Right lobe of liver (tissue), 6 donors: ENCODE data around the gene TAOK1. TPM values are rescaled to one million over a fixed set of nuclear protein-coding genes. Genes with fewer than 3 reads are reported as not detected.
A peak's percentile ranks its signal among the peaks of the same experiment; 100 is the strongest.

Experiments used
- ATAC-seq, 4 donors: fragments of 200-7000 bp; cut with Tn5 transposase; one replicate each; pipeline ENCODE4 v1.9.1; 2020; ENCODE audit warnings: mild to moderate bottlenecking in 4 of 4, moderate library complexity in 4 of 4
- DNase-seq, 3 donors: peaks; one replicate each; pipeline ENCODE4 v3.0.0-alpha.2; 2020
- H3K27ac ChIP-seq, 3 donors: fragments of 200-600 bp; one replicate each; pipeline ENCODE4 v1.8.0; 2022
- H3K27me3 ChIP-seq, 2 donors: fragments of 200-600 bp; one replicate each; pipeline ENCODE4 v1.8.0; 2022
- H3K36me3 ChIP-seq, 4 donors: fragments of 200-600 bp; sonication (generic) in 1 of 4; one replicate each; pipeline versions ENCODE4 v1.5.1 to v1.8.0; 2017 to 2022; ENCODE audit warnings: control low read depth in 1 of 4
- H3K4me1 ChIP-seq, 4 donors: fragments of 200-600 bp; sonication (generic) in 1 of 4; one replicate each; pipeline versions ENCODE4 v1.5.1 to v1.8.0; 2017 to 2022; ENCODE audit warnings: control low read depth in 1 of 4
- H3K4me3 ChIP-seq, 3 donors: fragments of 200-600 bp; one replicate each; pipeline ENCODE4 v1.8.0; 2022
- H3K9me3 ChIP-seq, 4 donors: fragments of 200-600 bp; sonication (generic) in 1 of 4; one replicate each; pipeline versions ENCODE4 v1.5.1 to v1.8.0; 2017 to 2022; ENCODE audit warnings: control low read depth in 1 of 4
- CTCF ChIP-seq, 4 donors: fragments of 200-600 bp in 3 of 4; fragments of 450-650 bp in 1 of 4; IDR thresholded peaks; one replicate each; pipeline versions ENCODE4 v1.5.1 to v1.8.0; 2016 to 2022; ENCODE audit warnings: antibody characterized with exemption in 4 of 4, mild to moderate bottlenecking in 2 of 4
- POLR2A ChIP-seq: fragments of 450-650 bp; IDR thresholded peaks from one replicate; pipeline ENCODE4 v1.6.1; 2017; ENCODE audit warnings: antibody characterized with exemption, mild to moderate bottlenecking
- WGBS: methylation state at CpG from one replicate; pipeline ENCODE4 v1.1.6; 2018; ENCODE audit warnings: low coverage, low lambda C conversion rate; ENCODE audit not compliant: insufficient coverage; ENCODE audit errors: missing lambda C conversion rate; 5-methylcytosine and 5-hydroxymethylcytosine counted together
- intact Hi-C, 2 donors: fragments of 100-400 bp; cut with DNase I; formaldehyde crosslinking; loops; one replicate each; pipeline versions ENCODE4 v1.11.2 to v1.14.1; 2022
- long read RNA-seq: library from polyadenylated mRNA; unstranded; transcript quantifications from one replicate; pipeline ENCODE4 v2.0.0, GENCODE V29; 2019
- total RNA-seq, 6 experiments: library from RNA; depleted of rRNA in 2 of 6; stranded (reverse); fragments of >200 nt in 2 of 6; fragmentation: NEBNext Ultra II Directional in 3 of 6; extraction: Animal tissue kit (Norgen Biotek cat#: 25700) in 3 of 6; gene quantifications; one replicate each; pipeline versions ENCODE4 v1.1.0 to v1.2.4, GENCODE V29; 2016 to 2023
- donor health status: DM: no; HTN: yes; CAD: no.
- donor health status: DM: no; HTN: no; CAD: no.
- donor health status: DM: no; HTN: no; CAD: no.
- donor health status: DM: no; HTN: yes; CAD: no.
- donor health status: DM: no; HTN: yes; CAD: no.

The TAOK1 gene
- 10 to 100 TPM; 17.1 to 37.1 (median 21.1) TPM for total RNA-seq
- long read RNA-seq = 0 reads

GRCh38 chr17:29389982-29390850 lies at the start of gene TAOK1:
Gene TAOK1 (plus strand): TSS chr17:29390363. CDS start chr17:29451549, 61,186 bp downstream.
- Histone ChIP-seq H3K4me3 (peak within 1 kb of the TSS; percentile 98), H3K27ac (peak within 1 kb of the TSS; percentile 86 to 96 (median 94)), H3K36me3 (no peaks in the 10 kb centered on the region), H3K27me3 (no peaks in the 10 kb centered on the region), H3K9me3 (no peaks in the 10 kb centered on the region), H3K4me1 (peaks cover 0 to 23% (median 3%) of the 10 kb centered on the region in 4 donors)
- peak; percentile 97 for TF ChIP-seq POLR2A
- TF ChIP-seq CTCF (IDR thresholded peaks at IDR 0.05) = peak in 1 of 4 donors; percentile 5
- peak; percentile 100 for DNase-seq
- ATAC-seq = peak; percentile 98
- WGBS = 1% methylated on average over 18 of the region's 87 CpGs
- intact Hi-C loops = no loop called here

GRCh38 chr17:29341726-29342125 lies 48.4 kb upstream of the TAOK1 start:
- H3K4me3 ChIP-seq = no peak overlapping the region
- no peak for ATAC-seq
- no peaks in the 10 kb centered on the region for H3K9me3 ChIP-seq
- TF ChIP-seq CTCF (IDR thresholded peaks at IDR 0.05) (no peak), POLR2A (no peak)
- H3K27ac ChIP-seq = no peak overlapping the region
- 73% methylated on average over 2 of the region's 2 CpGs for WGBS
- H3K27me3 ChIP-seq = no peaks in the 10 kb centered on the region
- no peak for DNase-seq
- H3K36me3 ChIP-seq = no peaks in the 10 kb centered on the region
- H3K4me1 ChIP-seq = no peaks in the 10 kb centered on the region
- intact Hi-C loops = no loop called here

GRCh38 chr17:29342158-29342765 lies 47.9 kb upstream of the TAOK1 start:
- no peaks in the 10 kb centered on the region for H3K4me1 ChIP-seq
- H3K36me3 ChIP-seq = no peaks in the 10 kb centered on the region
- TF ChIP-seq CTCF (IDR thresholded peaks at IDR 0.05) (no peak), POLR2A (no peak)
- no peak overlapping the region for H3K4me3 ChIP-seq
- no peak for DNase-seq
- 67% methylated on average over 11 of the region's 11 CpGs for WGBS
- H3K9me3 ChIP-seq = no peaks in the 10 kb centered on the region
- H3K27me3 ChIP-seq = no peaks in the 10 kb centered on the region
- no peak for ATAC-seq
- H3K27ac ChIP-seq = no peak overlapping the region
- intact Hi-C loops = no loop called here

GRCh38 chr17:29344201-29344856 lies 45.8 kb upstream of the TAOK1 start:
- DNase-seq (no peak), ATAC-seq (no peak)
- no peak overlapping the region for H3K27ac ChIP-seq
- H3K9me3 ChIP-seq = no peaks in the 10 kb centered on the region
- H3K4me1 ChIP-seq = no peaks in the 10 kb centered on the region
- no peaks in the 10 kb centered on the region for H3K27me3 ChIP-seq
- H3K4me3 ChIP-seq = no peak overlapping the region
- TF ChIP-seq CTCF (IDR thresholded peaks at IDR 0.05) (no peak), POLR2A (no peak)
- 82% methylated on average over 11 of the region's 11 CpGs for WGBS
- no peaks in the 10 kb centered on the region for H3K36me3 ChIP-seq
- intact Hi-C loops = no loop called here
